ENCODE data around the gene EFNA5.
A peak's percentile ranks its signal among the peaks of the same experiment; 100 is the strongest.

The EFNA5 gene

GRCh38 chr5:107570805-107571531 lies 99.8 kb downstream of the EFNA5 start:
- peak; percentile 21 for DNase-seq
- ATAC-seq, result peak; percentile 67

- DNase-seq (no peak), ATAC-seq (no peak)
Measured at GRCh38 chr5:107570181-107570580, 100.6 kb downstream of the EFNA5 start.

- ATAC-seq, result no peak
- DNase-seq, result no peak
Measured at GRCh38 chr5:107567901-107568671, 102.7 kb downstream of the EFNA5 start.

GRCh38 chr5:107566986-107567385 lies 103.8 kb downstream of the EFNA5 start:
- ATAC-seq, result no peak
- DNase-seq, result no peak

GRCh38 chr5:107565791-107566767 lies 104.7 kb downstream of the EFNA5 start:
- no peak for ATAC-seq

GRCh38 chr5:107564931-107565372 lies 105.8 kb downstream of the EFNA5 start:
- DNase-seq (no peak), ATAC-seq (no peak)

More at GRCh38 chr5:107565791-107566767, 104.7 kb downstream of the EFNA5 start:
- no peak for DNase-seq

- ATAC-seq (no peak), DNase-seq (no peak)
Measured at GRCh38 chr5:107563959-107564544, 106.7 kb downstream of the EFNA5 start.

GRCh38 chr5:107560377-107560776 lies 110.4 kb downstream of the EFNA5 start:
- DNase-seq (no peak), ATAC-seq (no peak)

- DNase-seq, result no peak
- no peak for ATAC-seq
Measured at GRCh38 chr5:107558823-107559375, 111.8 kb downstream of the EFNA5 start.

- DNase-seq (no peak), ATAC-seq (no peak)
Measured at GRCh38 chr5:107557051-107557658, 113.6 kb downstream of the EFNA5 start.

- ATAC-seq, result no peak
- DNase-seq, result no peak
Measured at GRCh38 chr5:107556575-107556974, 114.2 kb downstream of the EFNA5 start.

GRCh38 chr5:107555425-107556090 lies 115.2 kb downstream of the EFNA5 start:
- no peak for ATAC-seq
- no peak for DNase-seq

GRCh38 chr5:107554776-107555424 lies 115.8 kb downstream of the EFNA5 start:
- ATAC-seq (no peak), DNase-seq (no peak)

GRCh38 chr5:107553117-107553555 lies 117.6 kb downstream of the EFNA5 start:
- DNase-seq, result no peak
- no peak for ATAC-seq

GRCh38 chr5:107551088-107551487 lies 119.6 kb downstream of the EFNA5 start:
- no peak for ATAC-seq
- no peak for DNase-seq

GRCh38 chr5:107549567-107549966 lies 121.2 kb downstream of the EFNA5 start:
- ATAC-seq, result no peak
- no peak for DNase-seq

- no peak for ATAC-seq
- no peak for DNase-seq
Measured at GRCh38 chr5:107548477-107548876, 122.3 kb downstream of the EFNA5 start.

- DNase-seq (no peak), ATAC-seq (no peak)
Measured at GRCh38 chr5:107546719-107547118, 124.0 kb downstream of the EFNA5 start.

- no peak for ATAC-seq
- DNase-seq, result no peak
Measured at GRCh38 chr5:107545486-107545885, 125.3 kb downstream of the EFNA5 start.

- no peak for ATAC-seq
- DNase-seq, result no peak
Measured at GRCh38 chr5:107544967-107545366, 125.8 kb downstream of the EFNA5 start.
